Upper lobe of right lung (tissue), 1 donor: ENCODE measurements around the gene FGF2. TPM values are rescaled to one million over a fixed set of nuclear protein-coding genes. Genes with fewer than 3 reads are reported as not detected.

Experiments
- ATAC-seq: fragments of 200-7000 bp; cut with Tn5 transposase; one replicate; pipeline ENCODE4 v1.9.1; 2020; ENCODE audit warnings: mild to moderate bottlenecking, moderate library complexity
- DNase-seq: peaks from one replicate; pipeline ENCODE4 v3.0.0-alpha.2; 2020
- H3K27ac ChIP-seq: fragments of 200-600 bp; one replicate; pipeline ENCODE4 v1.8.0; 2022
- H3K27me3 ChIP-seq: fragments of 200-600 bp; one replicate; pipeline ENCODE4 v1.8.0; 2022; ENCODE audit warnings: mild to moderate bottlenecking
- H3K36me3 ChIP-seq: fragments of 200-600 bp; one replicate; pipeline ENCODE4 v1.8.0; 2022
- H3K4me1 ChIP-seq: fragments of 200-600 bp; one replicate; pipeline ENCODE4 v1.8.0; 2022
- H3K4me3 ChIP-seq: fragments of 200-600 bp; one replicate; pipeline ENCODE4 v1.8.0; 2022; ENCODE audit warnings: mild to moderate bottlenecking
- H3K9me3 ChIP-seq: fragments of 200-600 bp; one replicate; pipeline ENCODE4 v1.8.0; 2022
- CTCF ChIP-seq: fragments of 200-600 bp; IDR thresholded peaks from one replicate; pipeline ENCODE4 v1.8.0; 2022; ENCODE audit warnings: antibody characterized with exemption
- intact Hi-C: fragments of 100-400 bp; cut with DNase I; formaldehyde crosslinking; loops from one replicate; pipeline ENCODE4 v1.11.0; 2022
- total RNA-seq: library from RNA; stranded (reverse); fragmentation: NEBNext Ultra II Directional; extraction: Animal tissue kit (Norgen Biotek cat#: 25700); gene quantifications from one replicate; pipeline ENCODE4 v1.2.1, GENCODE V29; 2021
- donor health status: DM: no; HTN: yes; CAD: no; lungs with severe emphysema.

Gene FGF2
- total RNA-seq, 1 donor from 2014 or later, result 11.1 TPM

- DNase-seq, result no peak
- intact Hi-C loops, result no loop called here
- H3K27ac ChIP-seq, result no peak overlapping the region
- no peaks in the 10 kb centered on the region for H3K36me3 ChIP-seq
- H3K27me3 ChIP-seq, result no peaks in the 10 kb centered on the region
- no peak for ATAC-seq
- no peak for TF ChIP-seq CTCF
- no peak overlapping the region for H3K4me3 ChIP-seq
- H3K9me3 ChIP-seq, result no peaks in the 10 kb centered on the region
- H3K4me1 ChIP-seq, result no peaks in the 10 kb centered on the region
Measured at GRCh38 chr4:122879001-122879400, 52.4 kb downstream of the FGF2 start.

GRCh38 chr4:122882857-122883735 lies 56.5 kb downstream of the FGF2 start:
- Histone ChIP-seq H3K27ac (no peak overlapping the region), H3K36me3 (no peaks in the 10 kb centered on the region), H3K9me3 (no peaks in the 10 kb centered on the region), H3K4me1 (no peaks in the 10 kb centered on the region), H3K27me3 (no peaks in the 10 kb centered on the region), H3K4me3 (no peak overlapping the region)
- no peak for TF ChIP-seq CTCF
- no peak for ATAC-seq
- intact Hi-C loops, result no loop called here
- no peak for DNase-seq

- no peaks in the 10 kb centered on the region for H3K27me3 ChIP-seq
- no peak overlapping the region for H3K4me3 ChIP-seq
- no peak for TF ChIP-seq CTCF
- H3K9me3 ChIP-seq, result no peaks in the 10 kb centered on the region
- H3K27ac ChIP-seq, result no peak overlapping the region
- no peak for DNase-seq
- H3K4me1 ChIP-seq, result no peaks in the 10 kb centered on the region
- no peaks in the 10 kb centered on the region for H3K36me3 ChIP-seq
- intact Hi-C loops, result no loop called here
- ATAC-seq, result no peak
Measured at GRCh38 chr4:122884499-122884898, 57.9 kb downstream of the FGF2 start.

DNA sequence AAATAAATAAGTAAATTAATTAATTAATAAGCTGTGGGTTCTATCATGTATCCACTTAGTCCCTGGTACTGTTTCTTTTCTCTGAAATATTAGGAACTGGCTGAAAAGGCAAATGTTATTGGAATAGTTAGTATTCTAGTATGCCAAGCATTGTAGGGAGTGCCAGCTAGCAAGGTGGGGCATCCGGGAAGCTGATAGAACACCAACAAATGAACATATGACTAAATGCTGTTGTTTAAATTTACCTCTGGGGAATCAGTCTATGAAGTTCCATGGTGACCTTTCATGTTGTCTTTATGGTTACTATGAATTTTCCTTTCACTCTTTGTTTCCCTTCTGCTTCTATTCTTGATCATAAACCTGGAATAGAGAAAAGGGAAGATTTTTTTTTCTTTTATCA lies 63.1 kb downstream of the FGF2 start:
- H3K4me3 ChIP-seq, result no peak overlapping the region
- DNase-seq, result no peak
- no peak for ATAC-seq
- no peaks in the 10 kb centered on the region for H3K27me3 ChIP-seq
- H3K4me1 ChIP-seq, result no peaks in the 10 kb centered on the region
- peaks cover 14% of the 10 kb centered on the region for H3K36me3 ChIP-seq
- no peak for TF ChIP-seq CTCF
- intact Hi-C loops, result no loop called here
- H3K27ac ChIP-seq, result peak overlapping the region; percentile 4
- no peaks in the 10 kb centered on the region for H3K9me3 ChIP-seq

DNA sequence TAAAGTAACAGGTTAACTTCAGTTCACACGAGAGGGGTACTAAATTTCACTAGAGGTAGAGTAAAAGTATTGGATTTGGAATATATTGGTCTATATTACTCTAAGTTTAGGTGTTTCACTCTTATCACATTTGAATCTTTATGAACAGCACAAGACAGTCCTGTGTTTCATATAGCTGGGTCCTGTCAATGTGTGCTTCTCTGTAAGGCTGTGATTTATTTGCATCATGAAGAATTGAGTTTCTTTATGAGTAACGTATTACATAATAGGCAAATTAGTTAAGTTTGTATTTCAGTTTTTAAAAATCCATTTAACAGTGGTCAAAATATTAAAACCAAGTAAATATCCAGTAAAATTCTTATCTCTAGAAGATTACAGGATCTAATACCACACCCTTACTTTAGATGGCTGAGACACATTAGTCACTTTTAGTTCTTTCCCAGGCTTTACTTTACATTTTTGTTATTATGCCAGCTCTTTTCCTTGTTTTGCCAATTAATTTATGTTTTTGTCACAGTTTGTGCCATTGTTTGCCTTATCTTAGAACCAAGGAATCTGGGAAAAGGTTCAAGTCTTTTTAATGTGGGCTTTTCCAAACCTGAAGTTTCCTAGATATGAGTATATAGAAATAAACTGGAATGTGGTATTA lies 63.6 kb downstream of the FGF2 start:
- Histone ChIP-seq H3K9me3 (no peaks in the 10 kb centered on the region), H3K36me3 (peaks cover 14% of the 10 kb centered on the region), H3K27ac (peak overlapping the region; percentile 4), H3K4me3 (no peak overlapping the region), H3K4me1 (no peaks in the 10 kb centered on the region), H3K27me3 (no peaks in the 10 kb centered on the region)
- ATAC-seq, result no peak
- intact Hi-C loops, result no loop called here
- no peak for TF ChIP-seq CTCF
- no peak for DNase-seq
